ENCODE results near the gene RFPL2.

RFPL2 gene

GRCh38 chr22:32181043-32181442 lies 23.8 kb downstream of the RFPL2 start:
- H3F3A ChIP-seq (ENCODE audit: insufficient read depth) = no peaks in the 10 kb centered on the region
- H4K20me1 ChIP-seq (ENCODE audit: low read depth, low read length) = no peaks in the 10 kb centered on the region
- H3K36me3 ChIP-seq (ENCODE audit: low read length) = no peaks in the 10 kb centered on the region
- H3K9me3 ChIP-seq (ENCODE audit: insufficient read depth, low read length) = no peaks in the 10 kb centered on the region
- H3K4me3 ChIP-seq (ENCODE audit: insufficient read depth, low read length, poor library complexity, severe bottlenecking) = no peak overlapping the region
- no peak overlapping the region for H3K27ac ChIP-seq (ENCODE audit: low read depth, low read length)
- H3K79me2 ChIP-seq (ENCODE audit: insufficient read depth, low read length) = no peaks in the 10 kb centered on the region
- H3K9ac ChIP-seq (ENCODE audit: low read length) = no peak overlapping the region
- H2AFZ ChIP-seq (ENCODE audit: low read depth, low read length, severe bottlenecking) = no peak overlapping the region
- no peaks in the 10 kb centered on the region for H3K27me3 ChIP-seq (ENCODE audit: low read length)
- no peak overlapping the region for H3K4me2 ChIP-seq (ENCODE audit: low read depth, low read length, poor library complexity, severe bottlenecking)
- H3K9me2 ChIP-seq (replicated peaks; ENCODE audit: insufficient read depth, low read length) = no peaks in the 10 kb centered on the region
- TF ChIP-seq EZH2phosphoT487 (conservative IDR thresholded peaks at IDR 0.05; ENCODE audit: low read length) = no peak
- TF ChIP-seq, protein P1, sequence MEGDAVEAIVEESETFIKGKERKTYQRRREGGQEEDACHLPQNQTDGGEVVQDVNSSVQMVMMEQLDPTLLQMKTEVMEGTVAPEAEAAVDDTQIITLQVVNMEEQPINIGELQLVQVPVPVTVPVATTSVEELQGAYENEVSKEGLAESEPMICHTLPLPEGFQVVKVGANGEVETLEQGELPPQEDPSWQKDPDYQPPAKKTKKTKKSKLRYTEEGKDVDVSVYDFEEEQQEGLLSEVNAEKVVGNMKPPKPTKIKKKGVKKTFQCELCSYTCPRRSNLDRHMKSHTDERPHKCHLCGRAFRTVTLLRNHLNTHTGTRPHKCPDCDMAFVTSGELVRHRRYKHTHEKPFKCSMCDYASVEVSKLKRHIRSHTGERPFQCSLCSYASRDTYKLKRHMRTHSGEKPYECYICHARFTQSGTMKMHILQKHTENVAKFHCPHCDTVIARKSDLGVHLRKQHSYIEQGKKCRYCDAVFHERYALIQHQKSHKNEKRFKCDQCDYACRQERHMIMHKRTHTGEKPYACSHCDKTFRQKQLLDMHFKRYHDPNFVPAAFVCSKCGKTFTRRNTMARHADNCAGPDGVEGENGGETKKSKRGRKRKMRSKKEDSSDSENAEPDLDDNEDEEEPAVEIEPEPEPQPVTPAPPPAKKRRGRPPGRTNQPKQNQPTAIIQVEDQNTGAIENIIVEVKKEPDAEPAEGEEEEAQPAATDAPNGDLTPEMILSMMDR (IDR thresholded peaks at IDR 0.05; ENCODE audit: insufficient read depth, low read length, poor library complexity, severe bottlenecking) = no peak

- Histone ChIP-seq H3K4me2 (ENCODE audit: low read depth, low read length, poor library complexity, severe bottlenecking) (no peak overlapping the region), H3K9me3 (ENCODE audit: insufficient read depth, low read length) (no peaks in the 10 kb centered on the region), H3K9ac (ENCODE audit: low read length) (no peak overlapping the region), H3K9me2 (replicated peaks; ENCODE audit: insufficient read depth, low read length) (no peaks in the 10 kb centered on the region), H3F3A (ENCODE audit: insufficient read depth) (no peaks in the 10 kb centered on the region), H2AFZ (ENCODE audit: low read depth, low read length, severe bottlenecking) (no peak overlapping the region), H3K27ac (ENCODE audit: low read depth, low read length) (no peak overlapping the region), H3K4me3 (ENCODE audit: insufficient read depth, low read length, poor library complexity, severe bottlenecking) (no peak overlapping the region), H3K79me2 (ENCODE audit: insufficient read depth, low read length) (no peaks in the 10 kb centered on the region), H3K27me3 (ENCODE audit: low read length) (no peaks in the 10 kb centered on the region), H4K20me1 (ENCODE audit: low read depth, low read length) (no peaks in the 10 kb centered on the region), H3K36me3 (ENCODE audit: low read length) (no peaks in the 10 kb centered on the region)
- TF ChIP-seq EZH2phosphoT487 (conservative IDR thresholded peaks at IDR 0.05; ENCODE audit: low read length) = no peak
- TF ChIP-seq, protein P1 (IDR thresholded peaks at IDR 0.05; ENCODE audit: insufficient read depth, low read length, poor library complexity, severe bottlenecking) = no peak
Observed at GRCh38 chr22:32177221-32177765, 27.6 kb downstream of the RFPL2 start.

DNA sequence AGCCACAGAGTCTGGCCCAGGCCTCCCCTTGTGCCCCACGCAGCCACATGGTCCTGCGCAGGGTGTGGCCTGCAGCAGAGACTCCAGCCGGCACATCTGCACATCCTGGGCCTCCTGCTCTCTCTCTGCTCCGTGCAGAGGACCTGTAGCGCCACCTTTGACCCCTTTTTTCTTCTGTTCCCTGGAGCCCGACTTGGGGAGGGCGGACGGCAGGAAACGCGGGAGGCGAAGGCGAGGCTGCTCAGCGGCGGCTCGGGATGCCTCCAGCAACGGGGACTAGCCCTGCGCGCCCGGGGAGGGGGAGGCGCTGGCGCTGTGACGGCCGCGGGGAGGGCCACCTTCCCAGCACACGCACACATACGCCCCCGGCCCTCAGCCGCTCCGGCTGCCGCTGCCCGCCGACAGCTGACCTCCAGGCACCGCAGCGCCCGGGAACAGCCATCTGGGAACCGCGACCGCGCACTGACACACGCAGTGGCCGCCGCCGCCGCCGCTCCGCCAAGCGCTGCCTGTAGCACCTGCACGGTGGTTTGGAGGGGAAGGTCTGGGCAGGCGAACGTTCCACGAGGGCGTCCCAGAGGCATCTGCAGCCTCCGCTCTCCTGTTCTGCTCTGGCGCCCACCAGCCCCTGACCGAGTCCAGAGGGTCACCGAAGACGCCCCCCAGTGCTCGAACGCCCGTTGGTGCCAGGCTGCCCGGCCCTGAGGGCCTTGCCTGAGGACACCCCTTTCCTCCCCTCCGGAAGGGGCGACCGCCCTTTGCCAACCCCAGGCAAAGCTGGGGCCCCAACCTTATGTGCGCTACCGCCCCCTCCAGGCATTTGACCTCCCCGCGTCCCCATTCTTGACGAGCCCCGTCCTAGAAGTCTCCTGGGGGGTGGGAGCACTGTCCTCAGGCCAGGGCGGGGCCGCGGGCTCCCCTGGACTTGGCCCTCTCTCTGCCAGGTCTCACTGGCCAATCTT lies 28.9 kb downstream of the RFPL2 start:
- no peaks in the 10 kb centered on the region for H3K36me3 ChIP-seq (ENCODE audit: low read length)
- H3K9me3 ChIP-seq (ENCODE audit: insufficient read depth, low read length) = no peaks in the 10 kb centered on the region
- H3K79me2 ChIP-seq (ENCODE audit: insufficient read depth, low read length) = no peaks in the 10 kb centered on the region
- H3K9me2 ChIP-seq (replicated peaks; ENCODE audit: insufficient read depth, low read length) = no peaks in the 10 kb centered on the region
- TF ChIP-seq, protein P1 (IDR thresholded peaks at IDR 0.05; ENCODE audit: insufficient read depth, low read length, poor library complexity, severe bottlenecking) = no peak
- TF ChIP-seq EZH2phosphoT487 (conservative IDR thresholded peaks at IDR 0.05; ENCODE audit: low read length) = no peak
- H4K20me1 ChIP-seq (ENCODE audit: low read depth, low read length) = no peaks in the 10 kb centered on the region
- no peak overlapping the region for H3K9ac ChIP-seq (ENCODE audit: low read length)
- H3K4me3 ChIP-seq (ENCODE audit: insufficient read depth, low read length, poor library complexity, severe bottlenecking) = no peak overlapping the region
- no peak overlapping the region for H3K4me2 ChIP-seq (ENCODE audit: low read depth, low read length, poor library complexity, severe bottlenecking)
- H3F3A ChIP-seq (ENCODE audit: insufficient read depth) = no peaks in the 10 kb centered on the region
- H3K27ac ChIP-seq (ENCODE audit: low read depth, low read length) = no peak overlapping the region
- H3K27me3 ChIP-seq (ENCODE audit: low read length) = no peaks in the 10 kb centered on the region
- no peak overlapping the region for H2AFZ ChIP-seq (ENCODE audit: low read depth, low read length, severe bottlenecking)
